HG03342 (cell line): ENCODE results near the gene UCP1.
A peak's percentile ranks its signal among the peaks of the same experiment; 100 is the strongest.
"Not testable (repeated sequence)": the region's sequence is repeated elsewhere in the genome, so short reads cannot be mapped to it uniquely, and the experiment has no call there.

Experiments
- ATAC-seq: cut with Tn5 transposase; IDR thresholded peaks from one replicate; pipeline ENCODE4 v1.9.1; 2021; ENCODE audit warnings: mild to moderate bottlenecking, moderate library complexity; ENCODE audit not compliant: unreplicated experiment

Gene UCP1

GRCh38 chr4:140556372-140557085 is 12.2 kb downstream of the UCP1 start:
- ATAC-seq = peak; percentile 100

DNA sequence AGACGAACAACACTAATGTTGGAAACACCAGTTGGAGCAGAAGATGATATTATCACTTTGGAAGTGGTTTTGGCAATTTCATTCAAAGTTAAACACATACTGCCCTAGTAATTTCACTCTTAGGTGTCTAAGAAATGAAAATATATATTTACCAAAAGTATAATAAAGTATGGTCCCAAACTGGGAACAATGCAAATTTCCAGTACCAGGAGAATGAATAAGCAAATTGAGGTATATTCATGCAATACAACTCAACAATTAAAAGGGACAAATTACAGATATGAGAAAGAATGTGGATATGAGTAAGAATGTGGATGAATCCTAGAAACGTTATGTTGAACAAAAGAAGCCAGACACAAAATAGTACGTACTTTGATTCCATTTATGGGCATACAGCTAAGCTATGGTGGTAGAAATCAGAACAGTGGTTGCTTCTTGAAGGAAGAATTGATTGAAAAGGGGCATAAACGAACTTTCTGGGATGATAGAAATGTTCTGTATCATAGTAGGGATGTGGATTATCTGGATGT is 34.7 kb downstream of the UCP1 start:
- ATAC-seq = no peak

DNA sequence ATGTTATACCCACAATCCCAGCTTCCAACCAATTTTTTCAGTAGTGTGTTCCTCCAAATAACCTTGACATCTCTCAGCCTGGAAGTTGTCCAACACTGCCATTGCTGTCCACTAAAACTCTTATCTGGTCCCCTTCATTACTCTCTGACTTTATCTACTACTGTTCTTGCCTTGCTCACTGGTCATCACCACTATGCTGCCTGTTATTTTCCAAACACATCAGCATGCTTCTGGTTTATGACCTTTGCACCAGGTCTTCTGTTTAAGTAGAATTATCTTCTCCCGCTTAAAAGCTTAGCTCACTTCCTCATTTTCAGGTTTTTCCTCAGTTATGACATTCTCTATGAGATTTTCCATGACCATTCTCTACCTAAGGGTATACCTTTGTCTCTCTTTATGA is 39.3 kb downstream of the UCP1 start:
- ATAC-seq = no peak

- peak; percentile 100 for ATAC-seq
Measured at GRCh38 chr4:140523857-140524742, 44.7 kb downstream of the UCP1 start, which contains the start of gene ELMOD2. Gene ELMOD2, plus strand, starts transcription at chr4:140524168. Its CDS starts 1,261 bp downstream, at chr4:140525429.

- ATAC-seq = peak; percentile 10
Measured at GRCh38 chr4:140523370-140523856, 45.3 kb downstream of the UCP1 start.

GRCh38 chr4:140515423-140515822 is 53.3 kb downstream of the UCP1 start:
- ATAC-seq = no peak

GRCh38 chr4:140513765-140514164 is 55.0 kb downstream of the UCP1 start:
- ATAC-seq = not testable (repeated sequence)
